NCI-H2029 treated with DMSO at 0.1 percent for 48 hours (cell line): ENCODE measurements around the gene TRIP10.
A peak's percentile ranks its signal among the peaks of the same experiment; 100 is the strongest.
"Not testable (repeated sequence)": the region's sequence is repeated elsewhere in the genome, so short reads cannot be mapped to it uniquely, and the experiment has no call there.

Experiments
- DNase-seq: peaks from one replicate; lab custom pipeline; 2025; lab: John Stamatoyannopoulos, UW

TRIP10 gene

DNA sequence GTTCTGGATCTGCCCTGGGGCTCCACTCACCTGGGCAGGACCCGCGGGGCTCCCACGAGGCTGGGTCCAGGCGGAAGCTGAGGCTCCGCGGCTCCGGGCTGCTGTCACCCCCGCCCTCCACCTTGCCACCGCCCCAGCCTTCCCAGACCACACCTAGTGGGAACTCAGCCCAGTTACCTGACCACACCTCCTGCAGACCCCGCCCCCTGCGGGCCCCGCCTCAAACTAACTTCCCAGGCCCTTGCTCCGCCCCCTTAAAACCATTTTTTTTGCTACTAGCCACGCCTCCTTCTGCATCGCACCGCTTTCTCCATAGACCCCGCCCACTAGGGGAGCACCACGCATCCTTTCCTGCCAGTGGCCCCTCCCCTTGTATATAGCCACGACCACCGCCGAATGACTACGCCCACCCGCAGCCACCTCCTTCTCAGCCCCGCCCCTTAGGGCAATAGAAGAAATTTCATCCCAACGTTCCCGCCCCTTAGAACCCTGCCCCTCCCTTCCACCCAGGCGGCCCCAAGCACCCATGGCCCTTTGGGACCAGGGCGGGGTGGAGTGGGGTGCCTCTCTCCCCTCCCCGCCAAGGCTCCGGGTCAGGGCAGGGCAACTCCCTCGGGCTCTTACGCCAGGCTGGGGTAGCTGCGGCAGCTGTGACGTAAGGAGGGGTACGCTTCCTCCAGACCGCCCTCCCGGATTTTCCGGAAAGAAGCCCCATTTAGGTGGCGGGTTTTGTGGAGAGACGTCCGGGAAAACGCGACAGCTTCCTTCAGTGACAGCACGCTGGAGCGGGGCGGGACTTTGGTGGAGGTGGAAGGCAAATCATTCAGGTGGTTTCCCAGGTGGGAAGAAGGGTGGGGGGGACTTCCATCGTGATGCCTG, 28.1 kb downstream of the TRIP10 start, which contains the start of gene SH2D3A:
SH2D3A (minus strand) TSS at position 79 of the 879 bp plus-strand sequence. CDS start 3,687 bp downstream, outside the sequence.
- DNase-seq: peak; percentile 92

DNA sequence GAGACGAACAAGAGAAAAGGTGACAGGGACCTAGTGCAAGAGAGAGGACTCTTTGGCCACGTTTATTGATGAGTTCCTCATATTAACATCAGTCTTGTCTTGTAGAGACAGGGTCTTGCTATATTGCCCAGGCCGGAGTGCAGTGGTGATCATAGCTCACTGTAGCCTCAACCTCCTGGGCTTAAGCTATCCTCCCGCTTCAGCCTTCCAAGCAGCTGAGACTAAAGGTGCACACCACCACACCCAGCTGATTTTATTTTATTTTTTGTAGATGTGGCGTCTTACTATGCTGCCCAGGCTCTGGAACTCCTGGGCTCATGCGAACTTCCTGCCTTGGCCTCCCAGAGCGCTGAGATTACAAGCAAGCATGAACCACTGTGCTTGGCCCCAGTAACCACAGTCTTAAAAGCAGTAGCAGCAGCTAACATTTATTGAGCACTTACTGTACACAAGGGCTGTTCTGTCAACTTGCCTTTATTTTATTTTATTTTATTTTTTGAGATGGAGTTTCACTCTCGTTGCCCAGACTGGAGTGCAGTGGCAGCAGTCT, 28.8 kb downstream of the TRIP10 start:
- no peak for DNase-seq

DNA sequence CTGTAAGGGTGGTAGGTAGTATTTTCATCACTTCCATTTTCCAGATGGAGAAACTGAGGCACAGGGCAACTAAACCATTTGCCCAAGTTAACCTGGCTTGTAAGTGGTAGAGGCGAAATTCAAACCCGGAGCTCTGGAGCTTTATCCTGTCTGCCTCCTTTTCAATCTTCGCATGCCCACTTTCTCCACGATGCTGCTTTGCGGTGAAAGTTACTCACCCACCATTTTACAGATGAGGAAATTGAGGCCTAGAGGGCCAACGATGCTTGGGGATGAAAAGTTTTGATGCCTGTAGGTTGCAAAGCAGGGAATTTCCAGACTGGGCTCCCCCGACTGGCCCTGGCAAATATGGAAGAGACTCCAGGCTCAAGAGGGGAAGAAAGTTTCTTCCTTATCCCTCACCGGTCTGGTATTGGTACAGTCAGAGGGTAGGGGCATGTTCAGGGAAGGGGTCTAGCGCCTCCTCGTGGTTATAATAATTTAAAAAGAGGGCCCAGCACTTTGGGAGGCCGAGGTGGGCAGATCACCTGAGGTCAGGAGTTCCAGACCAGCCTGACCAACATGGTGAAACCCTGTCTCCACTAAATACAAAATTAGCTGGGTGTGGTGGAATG, 29.6 kb downstream of the TRIP10 start:
- DNase-seq: no peak

DNA sequence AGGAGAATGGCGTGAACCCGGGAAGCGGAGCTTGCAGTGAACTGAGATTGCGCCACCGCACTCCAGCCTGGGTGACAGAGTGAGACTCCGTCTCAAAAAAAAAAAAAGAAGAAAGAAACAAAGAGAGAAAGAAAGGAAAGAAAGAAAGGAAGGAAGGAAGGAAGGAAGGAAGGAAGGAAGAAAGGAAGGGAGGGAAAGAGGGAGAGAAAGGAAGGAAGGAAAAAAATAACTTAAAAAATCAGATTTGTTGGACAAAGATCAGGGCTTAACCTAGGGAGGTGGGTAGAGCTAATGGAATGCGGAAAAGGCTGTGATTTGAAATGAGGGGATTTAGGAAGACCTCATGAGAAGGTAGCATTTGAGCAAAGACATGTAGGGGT, 32.2 kb downstream of the TRIP10 start:
- DNase-seq: not testable (repeated sequence)

DNA sequence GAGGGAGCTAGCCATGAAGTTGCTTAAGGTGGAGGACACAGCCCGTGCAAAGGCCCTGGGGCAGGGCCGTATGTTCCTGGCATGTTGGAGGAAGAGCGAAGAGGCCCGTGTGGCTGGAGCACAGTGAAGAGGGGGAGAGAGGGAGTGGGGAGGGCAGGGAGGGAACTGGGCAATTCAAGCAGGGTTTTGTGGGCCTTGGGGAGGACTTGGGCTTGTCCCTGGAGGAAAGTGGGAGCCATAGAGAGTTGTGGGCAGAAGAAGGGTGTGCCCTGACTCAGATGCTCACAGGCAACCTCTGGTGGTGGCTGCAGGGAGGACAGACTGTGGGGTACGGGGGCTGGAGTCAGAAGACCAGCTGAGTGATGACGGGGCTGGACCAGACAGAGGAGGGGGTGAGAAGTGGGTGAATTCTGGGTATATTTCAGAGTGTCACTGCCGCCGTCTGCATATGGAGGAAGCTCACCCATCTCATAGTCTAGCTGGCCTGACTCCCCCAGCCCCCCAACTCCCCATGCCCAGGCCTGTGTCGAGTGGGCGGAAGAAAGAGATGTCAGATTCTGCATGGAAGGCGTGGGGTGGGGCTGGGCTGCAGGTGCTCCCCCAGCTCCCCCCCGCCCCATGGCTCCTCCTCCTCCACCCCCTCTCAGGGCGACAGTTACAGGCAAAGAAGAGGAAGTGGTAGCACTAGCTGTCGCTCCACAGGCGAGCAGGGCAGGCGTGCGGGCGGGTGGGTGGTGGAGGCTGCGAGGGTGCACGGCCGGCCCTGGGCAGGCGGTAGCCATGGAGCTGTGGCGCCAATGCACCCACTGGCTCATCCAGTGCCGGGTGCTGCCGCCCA, 32.8 kb downstream of the TRIP10 start, which contains the start of gene VAV1:
VAV1 (plus strand) TSS at position 681 of the 838 bp plus-strand sequence; CDS start at position 781, 100 bp downstream.
- no peak for DNase-seq

DNA sequence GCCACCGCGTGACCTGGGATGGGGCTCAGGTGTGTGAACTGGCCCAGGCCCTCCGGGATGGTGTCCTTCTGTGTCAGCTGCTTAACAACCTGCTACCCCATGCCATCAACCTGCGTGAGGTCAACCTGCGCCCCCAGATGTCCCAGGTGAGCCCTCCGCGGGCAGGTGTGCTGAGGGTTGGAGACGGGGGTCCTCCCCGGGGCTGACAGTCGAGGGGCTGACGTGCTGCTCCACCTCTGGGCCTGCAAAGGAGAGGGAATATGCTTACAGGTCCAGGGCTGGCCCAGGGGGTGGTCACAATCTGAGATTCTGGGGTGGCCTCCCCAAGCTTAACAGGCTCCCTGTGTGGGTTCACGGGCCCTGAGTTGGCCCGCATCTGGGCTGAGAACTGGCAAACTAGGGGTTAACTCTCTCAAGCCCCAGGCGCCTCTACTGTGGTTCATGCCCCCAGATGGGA, 33.4 kb downstream of the TRIP10 start:
- DNase-seq: no peak

DNA sequence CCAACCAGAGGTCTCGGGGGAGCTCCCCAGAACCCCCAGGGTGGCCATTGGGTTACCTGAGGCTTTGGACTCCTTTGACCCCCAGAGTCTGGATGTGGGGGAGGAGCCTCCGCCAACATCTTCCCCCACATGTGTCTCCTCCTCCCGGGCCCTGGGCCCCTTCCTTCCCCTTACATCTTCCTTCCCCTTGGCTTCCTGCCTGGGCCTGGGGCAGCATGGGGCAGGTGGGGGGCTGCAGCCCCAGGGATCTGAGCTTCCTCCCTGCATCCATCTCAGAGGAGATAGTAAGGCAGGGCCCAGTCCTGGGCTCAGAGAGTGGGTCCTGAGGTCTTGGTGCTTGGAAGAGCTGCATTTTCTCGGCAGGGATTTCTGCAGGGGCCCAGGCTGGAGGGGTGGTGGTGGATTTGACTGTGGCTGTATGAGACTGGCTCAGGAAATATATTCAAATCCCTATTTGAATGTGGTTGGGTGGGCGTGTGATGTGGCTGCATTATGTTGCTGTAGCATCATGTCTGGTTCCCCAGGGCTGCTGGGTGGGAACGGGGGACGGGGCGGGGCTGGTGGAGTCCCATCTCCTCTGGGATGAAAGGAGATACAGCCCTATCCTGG, 33.9 kb downstream of the TRIP10 start:
- no peak for DNase-seq

DNA sequence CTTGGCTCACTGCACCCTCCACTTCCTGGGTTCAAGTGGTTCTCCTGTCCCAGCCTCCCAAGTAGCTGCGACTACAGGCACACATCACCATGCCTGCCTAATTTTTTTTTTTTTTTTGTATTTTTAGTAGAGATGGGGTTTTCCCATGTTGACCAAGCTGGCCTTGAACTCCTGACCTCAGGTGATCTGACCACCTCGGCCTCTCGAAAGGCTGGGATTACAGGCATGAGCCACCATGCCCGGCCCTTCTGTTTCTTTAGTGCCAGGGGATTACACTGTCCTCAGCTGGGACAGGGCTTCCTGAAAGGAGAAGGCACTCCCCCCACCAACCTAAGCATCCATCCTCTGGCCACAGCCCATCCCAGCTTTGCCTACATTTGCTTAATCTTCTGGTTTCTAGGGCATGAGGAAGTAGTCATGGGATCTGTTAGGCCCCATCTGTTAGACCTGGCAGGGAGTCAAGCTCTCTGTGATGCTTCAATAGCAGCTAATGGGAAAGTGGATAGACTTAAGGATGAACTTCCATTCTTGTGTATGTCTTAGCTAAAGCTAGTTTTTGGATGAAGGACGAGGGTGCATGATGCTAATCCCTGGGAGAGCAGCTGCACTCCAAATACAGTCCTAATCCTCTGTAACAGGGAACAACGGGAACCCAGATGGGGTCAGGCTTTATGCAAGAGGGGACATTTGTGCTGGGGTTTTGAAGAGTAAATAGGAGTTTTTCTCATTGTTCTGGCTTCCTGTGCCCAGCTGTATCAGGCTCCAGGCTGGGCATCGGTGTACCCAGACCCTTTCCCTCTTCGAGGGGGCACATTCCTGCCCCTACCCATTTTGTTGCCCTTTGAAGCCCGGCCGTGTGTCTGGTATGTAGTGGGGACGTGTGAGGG, 35.6 kb downstream of the TRIP10 start:
- DNase-seq: no peak

DNA sequence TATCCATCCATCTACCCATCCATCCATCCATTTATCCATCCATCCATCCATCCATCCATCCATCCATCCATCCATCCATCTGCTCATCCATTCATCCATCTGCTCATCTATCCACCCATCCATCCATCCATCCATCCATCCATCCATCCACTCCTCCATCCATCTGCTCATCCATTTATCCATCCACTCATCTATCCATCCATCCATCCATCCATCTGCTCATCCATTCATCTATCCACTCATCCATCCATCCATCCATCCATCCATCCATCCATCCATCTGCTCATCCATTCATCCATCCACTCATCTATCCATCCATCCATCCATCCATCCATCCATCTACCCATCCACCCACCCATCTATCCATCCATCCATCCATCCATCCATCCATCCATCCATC, 36.6 kb downstream of the TRIP10 start:
- DNase-seq: not testable (repeated sequence)

DNA sequence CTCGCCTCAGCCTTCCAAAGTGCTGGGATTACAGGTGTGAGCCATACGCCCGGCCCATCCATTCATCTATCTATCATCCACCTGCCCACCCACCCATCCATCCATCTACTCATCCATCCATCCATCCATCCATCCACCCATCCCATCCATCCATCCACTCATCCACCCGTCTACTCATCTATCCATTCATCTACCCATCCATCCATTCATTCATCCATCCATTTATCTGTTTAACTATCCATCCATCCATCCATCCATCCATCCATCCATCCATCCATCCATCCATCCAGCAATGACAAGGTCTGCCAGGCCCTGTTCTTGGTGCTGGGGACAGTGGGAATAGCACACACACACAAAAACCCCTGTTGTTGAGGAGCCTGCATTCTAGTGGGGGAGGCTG, 37.5 kb downstream of the TRIP10 start:
- DNase-seq: no peak

DNA sequence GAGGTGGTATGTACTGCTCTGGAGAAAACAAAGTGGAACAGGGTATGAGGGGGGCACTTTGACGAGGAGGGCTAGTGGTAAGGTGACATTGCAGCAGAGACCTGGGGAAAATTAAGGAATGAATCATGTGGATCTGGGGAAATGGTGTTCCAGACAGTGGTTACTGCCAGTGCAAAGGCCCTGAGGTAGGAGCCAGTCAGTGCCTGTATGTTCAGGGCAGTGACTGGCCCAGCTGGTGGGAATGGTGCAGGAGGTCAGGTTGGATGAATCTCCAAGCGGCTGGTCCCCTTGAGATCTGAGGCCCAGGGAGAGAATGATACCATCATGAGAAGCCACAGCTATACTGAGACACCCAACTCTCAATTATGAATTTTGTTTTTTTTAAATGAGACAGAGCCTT, 38.0 kb downstream of the TRIP10 start:
- no peak for DNase-seq

DNA sequence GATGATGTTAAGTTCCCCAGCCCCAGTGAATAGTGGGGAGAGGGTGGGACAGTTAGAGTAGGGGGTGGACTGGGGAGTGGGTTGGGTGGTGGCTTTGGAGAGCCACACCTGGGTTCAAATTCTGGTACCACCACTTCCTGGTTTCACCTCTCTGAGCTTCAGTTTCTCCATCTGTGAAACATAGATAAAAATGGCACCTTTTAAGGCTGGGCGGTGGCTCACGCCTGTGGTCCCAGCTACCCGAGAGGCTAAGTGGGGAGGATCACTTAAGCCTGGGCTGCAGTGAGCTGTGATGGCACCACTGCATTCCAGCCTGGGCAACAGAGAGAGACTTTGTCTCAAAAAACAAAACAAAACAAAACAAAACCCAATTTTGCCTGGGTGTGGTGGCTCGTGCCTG, 38.9 kb downstream of the TRIP10 start:
- DNase-seq: no peak

DNA sequence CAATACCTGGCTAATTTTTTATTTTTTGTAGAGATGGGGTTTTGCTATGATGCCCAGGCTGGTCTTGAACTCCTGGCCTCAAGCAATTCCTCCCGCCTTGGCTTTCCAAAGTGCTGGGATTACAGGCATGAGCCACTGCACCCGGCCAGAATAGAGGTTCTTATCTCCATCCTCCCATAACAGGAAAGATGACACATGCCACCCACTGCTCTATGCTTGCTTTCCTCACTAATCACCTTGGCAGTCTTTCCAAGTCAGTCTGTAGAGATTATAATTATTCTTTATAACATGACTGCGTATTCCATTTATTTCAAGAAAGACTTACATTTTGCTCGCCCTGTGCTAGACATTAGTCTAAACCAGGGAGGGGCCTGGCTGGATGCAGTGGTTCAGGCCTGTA, 39.7 kb downstream of the TRIP10 start:
- DNase-seq: no peak

DNA sequence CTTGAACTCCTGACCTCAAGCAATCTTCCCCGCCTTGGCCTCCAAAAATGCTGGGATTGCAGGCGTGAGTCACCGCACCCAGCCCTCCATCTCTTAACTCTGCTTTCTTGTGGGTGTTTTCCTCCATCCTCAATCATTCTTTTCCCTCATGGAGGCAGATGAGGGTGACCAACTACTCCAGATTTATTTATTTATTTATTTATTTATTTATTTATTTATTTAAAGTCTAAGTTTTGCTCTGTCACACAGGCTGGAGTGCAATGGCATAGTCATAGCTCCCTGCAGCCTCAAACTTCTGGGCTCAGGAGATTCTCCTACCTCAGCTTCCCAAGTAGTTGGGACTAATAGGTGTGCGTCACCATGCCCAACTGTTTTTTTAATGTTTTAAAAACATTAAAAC, 47.9 kb downstream of the TRIP10 start:
- DNase-seq: no peak

DNA sequence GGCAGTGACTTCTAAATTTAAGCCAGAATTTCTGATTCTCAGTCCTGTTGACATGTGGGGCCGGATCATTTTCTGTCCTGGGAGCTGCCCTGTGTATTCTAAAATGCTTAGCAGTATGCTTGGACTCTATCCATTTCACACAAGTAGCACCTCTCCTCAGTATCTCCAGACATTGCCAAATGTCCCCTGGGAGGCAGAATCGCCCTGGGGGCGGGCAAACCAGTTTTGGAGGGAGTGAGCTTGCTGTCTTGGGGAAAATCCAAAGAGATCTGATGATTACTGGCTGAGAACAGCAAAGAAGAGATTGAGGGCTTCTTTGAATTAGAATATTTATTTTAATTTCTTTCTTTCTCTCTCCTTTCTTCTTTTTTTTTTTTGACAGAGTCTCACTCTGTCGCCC, 49.4 kb downstream of the TRIP10 start:
- DNase-seq: no peak

DNA sequence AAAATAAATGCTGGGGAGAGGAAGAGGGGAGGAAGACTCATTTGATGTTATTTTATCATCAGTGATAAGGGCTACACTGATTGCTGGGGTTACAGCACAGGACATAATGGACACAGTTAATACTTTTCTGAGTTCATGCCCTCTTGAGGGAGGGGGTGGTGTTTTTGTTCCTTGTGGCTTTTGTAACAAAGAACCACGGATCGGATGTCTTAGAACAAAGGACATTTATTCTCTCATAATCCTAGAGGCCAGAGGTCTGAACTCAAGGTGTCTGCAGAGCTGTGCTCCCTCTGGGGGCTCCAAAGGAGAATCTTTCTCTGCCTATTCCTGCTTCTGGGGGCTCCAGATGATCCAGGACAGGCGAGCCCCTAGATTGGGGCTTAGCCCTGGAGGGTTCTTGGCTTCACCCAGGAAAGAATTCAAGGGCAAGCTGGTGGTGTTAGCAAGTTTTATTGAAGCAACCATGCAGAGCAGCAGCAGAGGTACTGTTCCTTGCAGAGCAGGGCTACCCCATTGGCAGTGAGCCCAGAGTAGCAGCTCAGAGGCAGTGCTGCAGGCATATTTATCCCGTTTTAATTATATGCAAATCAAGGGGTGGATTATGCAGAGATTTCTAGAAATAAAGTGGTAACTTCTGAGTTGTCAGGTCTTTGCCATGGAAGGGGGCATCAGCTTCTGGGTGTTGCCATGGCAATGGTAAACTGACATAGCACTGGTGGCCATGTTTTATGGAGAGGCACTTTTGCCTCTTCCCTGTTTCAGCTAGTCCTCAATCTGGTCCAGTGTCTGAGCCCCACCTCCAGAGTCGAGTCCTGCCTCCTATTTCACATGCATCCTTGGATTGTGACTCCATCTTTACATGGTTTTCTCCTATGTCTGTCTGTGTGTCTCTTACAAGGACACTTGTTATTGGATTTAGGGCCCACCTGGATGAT, 51.0 kb downstream of the TRIP10 start:
- DNase-seq: no peak

DNA sequence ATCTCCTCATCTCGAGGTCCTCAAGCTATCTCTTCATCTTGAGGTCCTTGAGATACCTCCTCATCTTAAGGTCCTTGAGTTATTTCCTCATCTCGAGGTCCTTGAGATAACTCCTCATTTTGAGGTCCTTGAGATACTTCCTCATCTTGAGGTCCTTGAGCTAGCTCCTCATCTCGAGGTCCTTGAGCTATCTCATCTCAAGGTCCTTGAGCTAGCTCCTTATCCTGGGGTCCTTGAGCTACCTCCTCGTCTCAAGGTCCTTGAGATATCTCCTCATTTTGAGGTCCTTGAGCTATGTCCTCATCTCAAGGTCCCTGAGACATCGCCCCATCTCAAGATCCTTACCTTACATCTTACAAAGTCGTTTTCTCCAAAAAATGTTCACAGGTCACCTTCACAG, 51.8 kb downstream of the TRIP10 start:
- DNase-seq: no peak

DNA sequence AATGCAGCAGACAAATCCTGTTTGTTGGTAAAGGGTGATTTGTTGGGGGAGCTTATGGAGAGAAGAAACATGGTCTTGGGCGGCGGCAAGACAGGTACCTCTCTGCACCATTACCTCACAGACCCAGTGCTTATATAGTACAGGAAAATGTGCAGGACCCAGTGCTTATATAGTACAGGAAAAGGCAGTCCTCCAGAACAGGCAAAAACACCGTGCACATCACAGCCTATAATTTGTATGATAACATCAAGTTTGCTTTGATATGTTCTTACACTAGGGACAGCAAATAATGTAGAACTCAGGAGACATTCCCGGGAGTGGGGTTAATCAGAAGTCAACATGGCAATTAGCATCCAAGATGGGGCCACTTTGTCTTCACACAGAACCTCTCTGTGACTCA, 53.9 kb downstream of the TRIP10 start:
- no peak for DNase-seq

DNA sequence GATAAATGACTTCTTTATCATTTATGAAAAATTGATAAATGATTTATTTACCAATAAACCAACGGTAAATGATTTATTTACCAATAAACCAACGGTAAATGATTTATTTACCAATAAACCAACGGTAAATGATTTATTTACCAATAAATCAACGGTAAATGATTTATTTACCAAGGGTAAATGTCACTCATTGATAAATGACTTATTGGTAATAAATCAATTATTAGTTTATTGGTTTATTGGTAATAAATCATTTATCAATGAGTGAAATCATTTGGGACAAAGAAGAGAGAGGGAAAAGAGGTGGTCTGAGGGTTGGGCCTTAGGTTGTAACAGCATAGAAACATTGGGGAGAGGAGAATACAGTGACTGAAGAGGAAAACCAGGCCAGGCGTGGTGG, 54.5 kb downstream of the TRIP10 start:
- no peak for DNase-seq
